BE2C (cell line): ENCODE data around the gene H2AZ2.
"Not testable (repeated sequence)": the region's sequence is repeated elsewhere in the genome, so short reads cannot be mapped to it uniquely, and the experiment has no call there.

Experiments used
- DNase-seq: peaks from one replicate; pipeline ENCODE4 v3.0.0-alpha.2; 2020
- H3K27me3 ChIP-seq: fragments of 250-450 bp; sonication (Bioruptor Pico); 2 replicates; pipeline ENCODE4 v1.5.1; 2020; ENCODE audit warnings: mild to moderate bottlenecking
- H3K36me3 ChIP-seq: fragments of 250-450 bp; sonication (Bioruptor Pico); 2 replicates; pipeline ENCODE4 v1.5.1; 2020; ENCODE audit warnings: mild to moderate bottlenecking
- H3K4me1 ChIP-seq: fragments of 250-450 bp; sonication (Bioruptor Pico); 2 replicates; pipeline ENCODE4 v1.5.1; 2020
- H3K4me3 ChIP-seq: 2 replicates; pipeline ENCODE4 v1.5.1; 2011; ENCODE audit warnings: low read depth, low read length
- H3K9me3 ChIP-seq: fragments of 250-450 bp; sonication (Bioruptor Pico); 2 replicates; pipeline ENCODE4 v1.5.1; 2020
- CTCF ChIP-seq: IDR thresholded peaks from 2 replicates; pipeline ENCODE4 v1.5.1; 2012; ENCODE audit warnings: mild to moderate bottlenecking, low read depth, low read length

The H2AZ2 gene

GRCh38 chr7:44819292-44819691, 28.6 kb downstream of the H2AZ2 start:
- TF ChIP-seq CTCF: no peak
- H3K27me3 ChIP-seq: no peaks in the 10 kb centered on the region
- no peaks in the 10 kb centered on the region for H3K4me1 ChIP-seq
- DNase-seq: no peak
- H3K36me3 ChIP-seq: peaks cover 1% of the 10 kb centered on the region; the same call in 1 of the 2 replicates
- no peaks in the 10 kb centered on the region for H3K9me3 ChIP-seq
- H3K4me3 ChIP-seq: no peak overlapping the region

- TF ChIP-seq CTCF: no peak
- no peak for DNase-seq
- Histone ChIP-seq H3K27me3 (no peaks in the 10 kb centered on the region), H3K9me3 (no peaks in the 10 kb centered on the region), H3K4me3 (no peak overlapping the region), H3K4me1 (no peaks in the 10 kb centered on the region), H3K36me3 (no peaks in the 10 kb centered on the region)
Measured at GRCh38 chr7:44814919-44815318, 33.0 kb downstream of the H2AZ2 start.

GRCh38 chr7:44811571-44811970, 36.3 kb downstream of the H2AZ2 start:
- no peak for TF ChIP-seq CTCF
- Histone ChIP-seq H3K36me3 (no peaks in the 10 kb centered on the region), H3K9me3 (no peaks in the 10 kb centered on the region), H3K4me3 (no peak overlapping the region), H3K4me1 (no peaks in the 10 kb centered on the region), H3K27me3 (no peaks in the 10 kb centered on the region)
- no peak for DNase-seq

- Histone ChIP-seq H3K27me3 (no peaks in the 10 kb centered on the region), H3K36me3 (no peaks in the 10 kb centered on the region), H3K9me3 (no peaks in the 10 kb centered on the region), H3K4me1 (no peaks in the 10 kb centered on the region), H3K4me3 (no peak overlapping the region)
- no peak for DNase-seq
- no peak for TF ChIP-seq CTCF
Measured at GRCh38 chr7:44811093-44811492, 36.8 kb downstream of the H2AZ2 start.

- no peaks in the 10 kb centered on the region for H3K9me3 ChIP-seq
- TF ChIP-seq CTCF: no peak
- no peak overlapping the region for H3K4me3 ChIP-seq
- H3K27me3 ChIP-seq: no peaks in the 10 kb centered on the region
- H3K4me1 ChIP-seq: no peaks in the 10 kb centered on the region
- DNase-seq: no peak
- peaks cover 5% of the 10 kb centered on the region for H3K36me3 ChIP-seq
Measured at GRCh38 chr7:44808914-44809393, 38.9 kb downstream of the H2AZ2 start.

GRCh38 chr7:44805950-44806349, 41.9 kb downstream of the H2AZ2 start:
- H3K4me1 ChIP-seq: no peaks in the 10 kb centered on the region
- TF ChIP-seq CTCF: no peak
- no peak for DNase-seq
- peaks cover 35% of the 10 kb centered on the region for H3K36me3 ChIP-seq
- no peak overlapping the region for H3K4me3 ChIP-seq
- H3K27me3 ChIP-seq: no peaks in the 10 kb centered on the region
- no peaks in the 10 kb centered on the region for H3K9me3 ChIP-seq

GRCh38 chr7:44803828-44804519, 43.9 kb downstream of the H2AZ2 start:
- not testable (repeated sequence) for H3K9me3 ChIP-seq, H3K4me1 ChIP-seq, H3K4me3 ChIP-seq, H3K27me3 ChIP-seq, DNase-seq
- H3K36me3 ChIP-seq: peaks cover 55% of the 10 kb centered on the region
